Endothelial cell (in vitro differentiated cells): ENCODE measurements around the gene CLTRN. TPM values are rescaled to one million over a fixed set of nuclear protein-coding genes. Genes with fewer than 3 reads are reported as not detected.

ENCODE experiments used
- DNase-seq: peaks from one replicate; pipeline ENCODE4 v3.0.0; 2021; ENCODE audit warnings: low spot score
- H3K27ac Mint-ChIP-seq: one replicate; pipeline ENCODE4 v1.8.0; 2021; ENCODE audit warnings: mixed read lengths, inconsistent platforms; ENCODE audit not compliant: unreplicated experiment
- H3K27me3 Mint-ChIP-seq: one replicate; pipeline ENCODE4 v1.8.0; 2021; ENCODE audit warnings: mild to moderate bottlenecking, moderate library complexity, mixed read lengths, inconsistent platforms; ENCODE audit not compliant: unreplicated experiment
- H3K36me3 Mint-ChIP-seq: one replicate; pipeline ENCODE4 v1.8.0; 2021; ENCODE audit warnings: mild to moderate bottlenecking, low read depth, mixed read lengths, inconsistent platforms; ENCODE audit not compliant: unreplicated experiment
- H3K4me1 Mint-ChIP-seq: one replicate; pipeline ENCODE4 v1.8.0; 2021; ENCODE audit warnings: mild to moderate bottlenecking, mixed read lengths, inconsistent platforms; ENCODE audit not compliant: unreplicated experiment
- H3K4me3 Mint-ChIP-seq: one replicate; pipeline ENCODE4 v1.8.0; 2021; ENCODE audit warnings: mild to moderate bottlenecking, mixed read lengths, inconsistent platforms; ENCODE audit not compliant: unreplicated experiment
- H3K9me3 Mint-ChIP-seq: one replicate; pipeline ENCODE4 v1.8.0; 2021; ENCODE audit warnings: mixed read lengths, inconsistent platforms; ENCODE audit not compliant: unreplicated experiment
- CTCF ChIP-seq: fragments of 200-600 bp; sonication (generic); IDR thresholded peaks from one replicate; pipeline ENCODE4 v1.5.0; 2021; ENCODE audit warnings: antibody characterized with exemption; ENCODE audit not compliant: unreplicated experiment
- total RNA-seq: library from RNA; stranded (reverse); fragmentation: NEBNext Ultra II Directional; extraction: Animal tissue kit (Norgen Biotek cat#: 25700); gene quantifications from one replicate; pipeline ENCODE4 v1.2.1, GENCODE V29; 2021; ENCODE audit not compliant: unreplicated experiment

The CLTRN gene
- total RNA-seq, 1 donor from 2014 or later, result 0.95 TPM

- no peaks in the 10 kb centered on the region for H3K36me3 Mint-ChIP-seq
- DNase-seq, result no peak
- H3K27me3 Mint-ChIP-seq, result no peaks in the 10 kb centered on the region
Measured at GRCh38 chrX:15646543-15646942, 18.1 kb downstream of the CLTRN start.

GRCh38 chrX:15646031-15646430, 18.6 kb downstream of the CLTRN start:
- DNase-seq, result no peak

More at GRCh38 chrX:15646543-15646942, 18.1 kb downstream of the CLTRN start:
- H3K9me3 Mint-ChIP-seq, result no peaks in the 10 kb centered on the region
- H3K27ac Mint-ChIP-seq, result no peak overlapping the region
- H3K4me3 Mint-ChIP-seq, result no peak overlapping the region
- no peaks in the 10 kb centered on the region for H3K4me1 Mint-ChIP-seq
- TF ChIP-seq CTCF, result no peak

DNA sequence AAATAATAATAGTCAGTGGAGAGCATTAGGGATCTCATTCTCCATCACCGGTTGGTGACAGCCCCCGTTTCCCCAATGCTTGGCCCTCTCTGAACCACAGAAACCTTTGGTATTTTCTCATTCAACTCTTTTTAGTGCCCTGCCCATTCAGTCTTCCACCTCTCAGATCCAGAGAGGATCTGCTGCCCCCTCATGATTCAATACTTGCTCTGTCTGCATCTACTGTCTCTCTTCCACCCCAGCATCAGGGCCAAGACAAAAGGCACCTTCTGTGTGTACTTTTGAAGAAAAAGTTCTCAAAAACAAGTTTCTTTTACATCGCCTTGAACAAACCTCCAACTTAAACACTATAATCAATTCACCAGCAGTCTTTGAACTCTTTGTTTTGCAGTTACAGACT, 19.3 kb downstream of the CLTRN start:
- no peak overlapping the region for H3K4me3 Mint-ChIP-seq
- H3K36me3 Mint-ChIP-seq, result no peaks in the 10 kb centered on the region
- H3K4me1 Mint-ChIP-seq, result no peaks in the 10 kb centered on the region
- no peak overlapping the region for H3K27ac Mint-ChIP-seq
- H3K9me3 Mint-ChIP-seq, result no peaks in the 10 kb centered on the region
- no peaks in the 10 kb centered on the region for H3K27me3 Mint-ChIP-seq
- no peak for DNase-seq
- no peak for TF ChIP-seq CTCF

More at GRCh38 chrX:15646031-15646430, 18.6 kb downstream of the CLTRN start:
- H3K36me3 Mint-ChIP-seq, result no peaks in the 10 kb centered on the region
- no peak overlapping the region for H3K4me3 Mint-ChIP-seq
- no peak overlapping the region for H3K27ac Mint-ChIP-seq
- H3K27me3 Mint-ChIP-seq, result no peaks in the 10 kb centered on the region
- TF ChIP-seq CTCF, result no peak
- H3K4me1 Mint-ChIP-seq, result no peaks in the 10 kb centered on the region
- H3K9me3 Mint-ChIP-seq, result no peaks in the 10 kb centered on the region

GRCh38 chrX:15644560-15644872, 20.1 kb downstream of the CLTRN start:
- H3K4me3 Mint-ChIP-seq, result no peak overlapping the region
- H3K9me3 Mint-ChIP-seq, result no peaks in the 10 kb centered on the region
- H3K27me3 Mint-ChIP-seq, result no peaks in the 10 kb centered on the region
- H3K36me3 Mint-ChIP-seq, result no peaks in the 10 kb centered on the region
- DNase-seq, result no peak
- no peak overlapping the region for H3K27ac Mint-ChIP-seq
- H3K4me1 Mint-ChIP-seq, result no peaks in the 10 kb centered on the region
- TF ChIP-seq CTCF, result no peak

DNA sequence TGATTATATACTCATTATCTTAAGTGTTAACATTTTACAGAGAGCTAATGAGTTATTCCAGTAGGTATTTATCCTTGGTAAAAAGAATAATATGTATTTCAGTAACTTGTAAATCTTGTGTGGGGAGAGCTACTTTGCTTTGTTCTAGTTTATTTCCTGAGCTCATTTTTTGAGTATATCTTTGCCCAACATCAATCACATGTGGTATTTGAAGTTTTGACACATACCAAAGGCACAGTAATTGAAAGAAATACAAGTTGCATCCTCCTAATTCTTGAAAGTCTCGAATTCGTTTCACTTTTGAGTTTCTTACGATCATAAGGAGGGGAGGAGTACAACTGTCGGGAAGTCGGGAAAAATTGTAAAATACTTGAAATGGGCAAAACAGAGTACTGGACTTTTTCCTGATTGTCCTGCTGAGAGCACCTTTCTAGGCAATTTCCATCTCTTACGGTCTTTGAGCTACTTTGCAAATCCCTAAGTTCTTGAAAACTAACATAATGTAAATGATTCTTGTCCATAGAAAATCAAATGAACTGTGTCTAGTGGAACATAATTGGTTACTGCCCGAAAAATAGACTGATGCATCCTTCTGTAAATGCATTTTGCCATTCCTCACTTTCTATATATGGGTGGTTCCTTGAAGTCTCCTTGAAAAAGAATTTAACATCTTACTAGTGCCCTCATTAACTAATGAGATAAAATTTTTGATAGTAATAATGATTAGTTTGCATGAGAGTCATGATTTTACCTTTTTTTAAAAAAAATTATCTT, 20.6 kb downstream of the CLTRN start:
- Mint-ChIP-seq H3K4me1 (no peaks in the 10 kb centered on the region), H3K27ac (no peak overlapping the region), H3K27me3 (peaks cover 1% of the 10 kb centered on the region), H3K36me3 (no peaks in the 10 kb centered on the region), H3K4me3 (no peak overlapping the region), H3K9me3 (no peaks in the 10 kb centered on the region)
- no peak for TF ChIP-seq CTCF
- DNase-seq, result no peak
